Tibial artery (tissue), 4 donors: ENCODE results near the gene PIEZO2.

Experiments used
- DNase-seq, 2 donors: peaks; one replicate each; pipeline ENCODE4 v3.0.0-alpha.2; 2019
- H3K27ac ChIP-seq, 2 donors: fragments of 200-600 bp; sonication (generic) in 1 of 2; 1 replicate in 1 of 2; 2 replicates in 1 of 2; pipeline ENCODE4 v1.5.1; 2018 to 2019; ENCODE audit warnings: mild to moderate bottlenecking in 1 of 2
- H3K27me3 ChIP-seq, 2 donors: fragments of 200-600 bp; sonication (generic) in 1 of 2; one replicate each; pipeline versions ENCODE4 v1.5.1 to v1.6.0; 2016 to 2019
- H3K36me3 ChIP-seq, 3 donors: fragments of 200-600 bp; sonication (generic) in 2 of 3; one replicate each; pipeline ENCODE4 v1.5.1; 2016 to 2019; ENCODE audit warnings: mild to moderate bottlenecking in 2 of 3
- H3K4me1 ChIP-seq, 4 donors: fragments of 200-600 bp; sonication (generic) in 2 of 4; 1 replicate in 3 of 4; 2 replicates in 1 of 4; pipeline ENCODE4 v1.5.1; 2016 to 2019
- H3K4me3 ChIP-seq, 2 donors: fragments of 200-600 bp; sonication (generic) in 1 of 2; 1 replicate in 1 of 2; 2 replicates in 1 of 2; pipeline ENCODE4 v1.5.1; 2018 to 2019; ENCODE audit warnings: mild to moderate bottlenecking in 2 of 2
- H3K9me3 ChIP-seq, 3 donors: fragments of 200-600 bp; sonication (generic) in 1 of 3; one replicate each; pipeline ENCODE4 v1.5.1; 2016 to 2019
- CTCF ChIP-seq, 2 experiments: fragments of 200-600 bp in 1 of 2; fragments of 450-650 bp in 1 of 2; IDR thresholded peaks; one replicate each; pipeline ENCODE4 v1.5.1; 2017 to 2019; ENCODE audit warnings: antibody characterized with exemption in 2 of 2, mild to moderate bottlenecking in 1 of 2, moderate library complexity in 1 of 2
- intact Hi-C: fragments of 100-400 bp; cut with DNase I; formaldehyde crosslinking; loops from one replicate; pipeline ENCODE4 v1.15.0; 2023; ENCODE audit warnings: low total_unique reads

The PIEZO2 gene

GRCh38 chr18:10928011-10928771, 221.2 kb downstream of the PIEZO2 start:
- no peaks in the 10 kb centered on the region for H3K9me3 ChIP-seq
- H3K36me3 ChIP-seq = no peaks in the 10 kb centered on the region
- peaks cover 0 to 27% (median 10%) of the 10 kb centered on the region in 4 donors for H3K4me1 ChIP-seq
- intact Hi-C loops = no loop called here
- no peak overlapping the region for H3K4me3 ChIP-seq
- no peak for DNase-seq
- no peak overlapping the region for H3K27ac ChIP-seq
- TF ChIP-seq CTCF (IDR thresholded peaks at IDR 0.05) = no peak
- no peaks in the 10 kb centered on the region for H3K27me3 ChIP-seq

DNA sequence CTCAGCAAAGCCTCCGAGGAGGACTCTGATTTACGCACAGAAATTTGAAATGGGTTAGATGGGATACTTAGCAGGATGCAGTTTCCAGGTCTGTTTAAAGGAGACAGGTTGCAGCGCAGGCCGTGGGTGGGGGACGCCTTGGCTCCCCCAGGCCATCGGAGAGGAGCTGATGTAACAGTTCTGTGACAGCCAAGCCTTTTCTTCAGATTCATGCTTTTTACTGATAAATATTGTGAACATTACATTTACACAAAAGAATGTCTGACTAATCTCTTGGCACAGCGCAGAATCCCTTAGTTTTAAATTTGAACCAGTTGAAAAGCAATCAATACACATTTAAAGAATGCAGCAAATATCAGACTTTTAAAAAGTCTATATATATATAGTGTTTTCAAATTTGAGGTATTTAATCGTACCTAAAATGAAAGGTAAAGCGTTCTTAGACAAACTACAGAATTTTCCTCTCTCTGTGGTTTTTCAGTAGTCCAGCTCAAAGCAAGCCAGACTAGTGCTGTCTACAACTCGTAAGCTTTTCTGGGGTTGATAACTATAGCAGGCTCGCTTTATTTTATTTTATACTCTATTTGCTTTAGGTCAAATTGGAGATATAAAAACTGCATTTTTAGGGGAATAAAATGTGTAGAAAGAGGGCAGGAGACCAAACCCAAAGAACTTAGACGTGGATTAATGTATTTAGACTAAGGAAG, 221.9 kb downstream of the PIEZO2 start:
- peak overlapping the region; percentile 34 to 39 for H3K4me3 ChIP-seq
- no peak for TF ChIP-seq CTCF (IDR thresholded peaks at IDR 0.05)
- H3K4me1 ChIP-seq = peaks cover 0 to 27% (median 10%) of the 10 kb centered on the region in 4 donors
- H3K27ac ChIP-seq = peak overlapping the region; percentile 26 to 37
- H3K27me3 ChIP-seq = no peaks in the 10 kb centered on the region
- DNase-seq = no peak
- H3K36me3 ChIP-seq = no peaks in the 10 kb centered on the region
- no peaks in the 10 kb centered on the region for H3K9me3 ChIP-seq
- intact Hi-C loops = no loop called here

DNA sequence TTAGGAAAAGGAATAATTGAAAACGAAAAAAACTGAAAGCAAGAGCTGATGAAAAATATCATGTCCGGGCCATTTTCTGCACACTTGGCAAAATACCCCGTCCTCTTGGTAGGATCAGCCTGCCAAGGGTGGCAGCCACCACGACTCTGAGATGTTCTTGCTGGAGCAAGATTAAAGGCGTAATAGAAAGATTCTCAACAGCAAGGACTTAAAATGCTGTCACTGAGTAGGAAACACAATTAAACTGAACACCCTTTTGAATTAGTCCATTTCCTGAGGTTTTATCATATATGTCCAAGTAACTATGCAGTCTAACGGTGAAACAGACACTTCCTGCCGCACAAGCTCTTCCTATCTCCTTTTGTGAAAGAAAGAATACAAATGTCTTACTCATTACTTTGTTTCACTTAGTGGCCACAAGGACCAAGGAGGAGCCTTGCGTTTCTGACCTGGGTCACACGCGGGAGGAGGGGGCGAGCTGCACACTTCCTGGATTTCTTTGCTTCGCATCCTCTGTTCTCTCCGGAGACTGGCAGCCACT, 222.7 kb downstream of the PIEZO2 start:
- TF ChIP-seq CTCF (IDR thresholded peaks at IDR 0.05) = no peak
- H3K4me3 ChIP-seq = peak overlapping the region; percentile 34 to 39
- H3K9me3 ChIP-seq = no peaks in the 10 kb centered on the region
- H3K27ac ChIP-seq = peak overlapping the region; percentile 26 to 37
- H3K4me1 ChIP-seq = peaks cover 0 to 27% (median 10%) of the 10 kb centered on the region in 4 donors
- H3K27me3 ChIP-seq = no peaks in the 10 kb centered on the region
- intact Hi-C loops = no loop called here
- no peaks in the 10 kb centered on the region for H3K36me3 ChIP-seq
- DNase-seq = no peak

DNA sequence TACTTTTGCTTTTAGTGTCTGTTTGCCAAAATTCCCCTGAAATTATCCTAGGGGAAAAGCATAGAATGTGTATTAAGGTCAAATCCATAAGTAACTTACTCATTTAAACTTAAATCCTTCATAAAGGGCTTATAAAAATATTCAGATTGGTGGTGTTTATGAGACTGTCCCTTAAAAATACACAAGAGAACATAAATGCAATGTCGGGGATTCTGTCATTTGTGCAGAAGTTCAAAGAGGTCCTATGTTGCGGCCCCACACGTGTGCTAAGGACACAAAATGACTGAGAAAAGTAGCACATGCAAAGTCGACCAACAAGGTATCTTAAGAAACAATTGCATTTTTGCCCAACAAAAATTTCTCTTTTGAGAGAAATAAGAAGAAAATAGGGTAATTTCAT, 225.1 kb downstream of the PIEZO2 start:
- no peaks in the 10 kb centered on the region for H3K27me3 ChIP-seq
- H3K4me3 ChIP-seq = no peak overlapping the region
- TF ChIP-seq CTCF (IDR thresholded peaks at IDR 0.05) = no peak
- no peaks in the 10 kb centered on the region for H3K36me3 ChIP-seq
- H3K9me3 ChIP-seq = no peaks in the 10 kb centered on the region
- no peak for DNase-seq
- no peak overlapping the region for H3K27ac ChIP-seq
- H3K4me1 ChIP-seq = peaks cover 0 to 27% (median 10%) of the 10 kb centered on the region in 4 donors
- intact Hi-C loops = no loop called here

DNA sequence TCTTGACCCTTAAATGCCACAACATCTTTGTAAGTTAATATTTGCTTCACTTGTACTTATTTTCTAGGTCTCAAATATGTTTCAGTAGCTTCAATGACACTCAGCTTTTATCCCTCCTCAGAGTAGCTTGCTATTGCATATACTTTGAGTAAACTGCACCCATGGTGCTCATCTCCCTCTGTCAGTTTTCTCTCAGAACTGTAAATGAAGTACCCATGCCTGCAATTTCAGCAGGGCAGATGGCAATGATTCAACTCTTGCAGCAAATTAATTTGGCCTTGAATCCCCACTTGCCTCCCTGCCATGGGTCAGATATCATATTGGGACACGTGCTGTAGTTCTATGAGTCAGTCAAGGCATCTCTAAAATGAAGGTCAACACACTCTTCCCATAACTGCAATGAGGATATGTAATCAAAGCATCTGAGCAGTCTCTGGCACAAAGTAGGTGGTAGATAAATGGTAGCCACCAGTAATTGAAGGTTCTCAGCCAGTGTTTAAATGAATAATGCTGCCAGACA, 225.8 kb downstream of the PIEZO2 start:
- intact Hi-C loops = no loop called here
- no peak for TF ChIP-seq CTCF (IDR thresholded peaks at IDR 0.05)

More for the DNA sequence above, 225.8 kb downstream of the PIEZO2 start:
- DNase-seq = no peak
- H3K9me3 ChIP-seq = no peaks in the 10 kb centered on the region
- H3K4me1 ChIP-seq = peaks cover 0 to 27% (median 10%) of the 10 kb centered on the region in 4 donors
- no peak overlapping the region for H3K4me3 ChIP-seq
- no peaks in the 10 kb centered on the region for H3K36me3 ChIP-seq
- no peak overlapping the region for H3K27ac ChIP-seq
- H3K27me3 ChIP-seq = no peaks in the 10 kb centered on the region
